Keratinocyte (primary cell): ENCODE measurements around the gene HRAS. TPM values are rescaled to one million over a fixed set of nuclear protein-coding genes. Genes with fewer than 3 reads are reported as not detected.

Experiments
- DNase-seq: peaks from one replicate; pipeline ENCODE4 v3.0.0-alpha.2; 2011; ENCODE audit warnings: low read depth, missing footprints, low spot score
- FAIRE-seq: peaks from 2 replicates; lab custom pipeline; 2011; peaks lifted over from hg19 to GRCh38; lab: Jason Lieb, UNC
- H2AFZ ChIP-seq: 2 replicates; pipeline ENCODE4 v1.6.0; 2012; ENCODE audit warnings: low read length, control low read depth, inconsistent platforms; ENCODE audit not compliant: control insufficient read depth
- H3K27ac ChIP-seq: 2 replicates; pipeline ENCODE4 v1.5.1; 2011; ENCODE audit warnings: low read length; ENCODE audit not compliant: control insufficient read depth, insufficient read depth
- H3K27me3 ChIP-seq: 3 replicates; pipeline ENCODE4 v1.6.0; 2011; ENCODE audit warnings: low read length; ENCODE audit not compliant: control insufficient read depth, insufficient read depth; ENCODE audit errors: extremely low read depth
- H3K36me3 ChIP-seq, 2 experiments: 2 replicates in 1 of 2; 3 replicates in 1 of 2; pipeline ENCODE4 v1.5.1; 2011; ENCODE audit warnings: low read length in 2 of 2, mild to moderate bottlenecking in 1 of 2; ENCODE audit not compliant: control insufficient read depth in 2 of 2, insufficient read depth in 2 of 2; ENCODE audit errors: extremely low read depth in 1 of 2
- H3K4me1 ChIP-seq: 3 replicates; pipeline ENCODE4 v1.5.1; 2011; ENCODE audit warnings: low read length; ENCODE audit not compliant: control insufficient read depth, insufficient read depth; ENCODE audit errors: extremely low read depth
- H3K4me2 ChIP-seq: 3 replicates; pipeline ENCODE4 v1.6.0; 2011; ENCODE audit warnings: low read depth, low read length; ENCODE audit not compliant: control insufficient read depth, insufficient read depth; ENCODE audit errors: extremely low read depth
- H3K4me3 ChIP-seq, 3 experiments: fragments of 200-600 bp in 1 of 3; sonication (generic) in 1 of 3; 2 replicates in 2 of 3; 3 replicates in 1 of 3; pipeline ENCODE4 v1.5.1; 2011 to 2016; ENCODE audit warnings: low read length in 3 of 3, mild to moderate bottlenecking in 3 of 3, control low read depth in 2 of 3, inconsistent platforms in 1 of 3, low read depth in 1 of 3, mixed read lengths in 1 of 3, mixed run types in 1 of 3, moderate library complexity in 1 of 3; ENCODE audit not compliant: control insufficient read depth in 2 of 3, insufficient read depth in 2 of 3; ENCODE audit errors: extremely low read depth in 1 of 3
- H3K79me2 ChIP-seq: 2 replicates; pipeline ENCODE4 v1.6.0; 2012; ENCODE audit warnings: low read length; ENCODE audit not compliant: control insufficient read depth, insufficient read depth
- H3K9ac ChIP-seq: 3 replicates; pipeline ENCODE4 v1.6.0; 2011; ENCODE audit warnings: low read length; ENCODE audit not compliant: control insufficient read depth, insufficient read depth; ENCODE audit errors: extremely low read depth
- H3K9me1 ChIP-seq: 3 replicates; pipeline ENCODE4 v1.6.0; 2011; ENCODE audit warnings: low read length; ENCODE audit not compliant: control insufficient read depth, insufficient read depth; ENCODE audit errors: extremely low read depth
- H3K9me3 ChIP-seq: 2 replicates; pipeline ENCODE4 v1.5.1; 2012; ENCODE audit warnings: low read depth, low read length; ENCODE audit not compliant: control insufficient read depth
- H4K20me1 ChIP-seq: 3 replicates; pipeline ENCODE4 v1.6.0; 2011; ENCODE audit warnings: low read length; ENCODE audit not compliant: control insufficient read depth, insufficient read depth; ENCODE audit errors: extremely low read depth
- CTCF ChIP-seq, 3 experiments: IDR thresholded peaks in 1 of 3; conservative IDR thresholded peaks in 1 of 3; optimal IDR thresholded peaks in 1 of 3; 2 replicates in 2 of 3; 3 replicates in 1 of 3; pipeline versions ENCODE3 to v1.5.1; 2011; ENCODE audit warnings: low read length in 3 of 3, mild to moderate bottlenecking in 3 of 3, moderate library complexity in 2 of 3, control low read depth in 1 of 3, inconsistent platforms in 1 of 3; ENCODE audit not compliant: insufficient read depth in 2 of 3; ENCODE audit errors: extremely low read depth in 1 of 3
- EZH2 ChIP-seq: IDR thresholded peaks from one replicate; pipeline ENCODE4 v1.6.1; 2012; ENCODE audit warnings: inconsistent platforms, mild to moderate bottlenecking, low read length, moderate library complexity
- dilution Hi-C: fragments of 300-500 bp; cut with MboI; formaldehyde crosslinking; loops from one replicate; pipeline ENCODE4 v1.7.0; 2020; ENCODE audit warnings: low sequenced_read_pairs; ENCODE audit not compliant: extremely low pct_ligation_motif_present
- polyA plus RNA-seq, 5 experiments: library from polyadenylated mRNA; depleted of rRNA in 3 of 5; stranded (reverse) in 3 of 5; stranded (forward) in 1 of 5; unstranded in 1 of 5; fragments of >200 nt; gene quantifications; 1 replicate in 1 of 5; 2 replicates in 3 of 5; 3 replicates in 1 of 5; pipeline versions ENCODE4 v1.2.1 to v1.2.3, GENCODE V29; 2011 to 2012; ENCODE audit warnings: missing spikeins in 2 of 5, low read depth in 1 of 5, low replicate concordance in 1 of 5

Gene HRAS
- polyA plus RNA-seq, 1 donor (not counting 4 experiments of a cell fraction or from before 2014, with no cell fraction given), result 112 TPM

- FAIRE-seq (no peak), DNase-seq (peak; percentile 48)
- TF ChIP-seq EZH2, result no peak
- TF ChIP-seq CTCF (optimal IDR thresholded peaks at IDR 0.05 in 1 of 3, IDR thresholded peaks at IDR 0.05 in 1 of 3, conservative IDR thresholded peaks at IDR 0.05 in 1 of 3; ENCODE audit: extremely low read depth in 1 of 3, insufficient read depth in 2 of 3, low read length in 3 of 3), result no peak
- peak overlapping the region; percentile 92 for H3K4me2 ChIP-seq
- dilution Hi-C loops, result no loop called here
- H3K9ac ChIP-seq, result peak overlapping the region; percentile 81
- no peaks in the 10 kb centered on the region for H3K27me3 ChIP-seq
- no peaks in the 10 kb centered on the region for H3K9me3 ChIP-seq
- H2AFZ ChIP-seq, result no peak overlapping the region
- peak overlapping the region; percentile 65 to 90 (median 79) for H3K4me3 ChIP-seq
- H3K9me1 ChIP-seq, result no peaks in the 10 kb centered on the region
- H3K79me2 ChIP-seq, result peaks cover 5% of the 10 kb centered on the region
- peaks cover 0 to 6% of the 10 kb centered on the region in 2 experiments for H3K36me3 ChIP-seq
- peak overlapping the region; percentile 43 for H3K27ac ChIP-seq
- H4K20me1 ChIP-seq, result no peaks in the 10 kb centered on the region
- H3K4me1 ChIP-seq, result peaks cover 13% of the 10 kb centered on the region
Measured at GRCh38 chr11:568306-569157, 33.2 kb upstream of the HRAS start.

GRCh38 chr11:567629-568292 lies 32.4 kb upstream of the HRAS start:
- Histone ChIP-seq H3K27me3 (no peaks in the 10 kb centered on the region), H3K4me3 (peak overlapping the region; percentile 47 to 90 (median 79))
- dilution Hi-C loops, result no loop called here

More at GRCh38 chr11:567629-568292, 32.4 kb upstream of the HRAS start:
- TF ChIP-seq EZH2 (no peak), CTCF (optimal IDR thresholded peaks at IDR 0.05 in 1 of 3, IDR thresholded peaks at IDR 0.05 in 1 of 3, conservative IDR thresholded peaks at IDR 0.05 in 1 of 3; ENCODE audit: extremely low read depth in 1 of 3, insufficient read depth in 2 of 3, low read length in 3 of 3) (no peak)
- DNase-seq (no peak), FAIRE-seq (no peak)
- H3K4me2 ChIP-seq, result peak overlapping the region; percentile 76
- peak overlapping the region; percentile 81 for H3K9ac ChIP-seq
- peaks cover 8% of the 10 kb centered on the region for H3K79me2 ChIP-seq
- H3K9me1 ChIP-seq, result no peaks in the 10 kb centered on the region
- H3K9me3 ChIP-seq, result no peaks in the 10 kb centered on the region
- peaks cover 0 to 12% of the 10 kb centered on the region in 2 experiments for H3K36me3 ChIP-seq
- no peaks in the 10 kb centered on the region for H4K20me1 ChIP-seq
- H3K27ac ChIP-seq, result no peak overlapping the region
- peaks cover 13% of the 10 kb centered on the region for H3K4me1 ChIP-seq
- no peak overlapping the region for H2AFZ ChIP-seq
